Suprapubic skin (tissue), 4 donors: ENCODE results near the gene PRLHR. TPM values are rescaled to one million over a fixed set of nuclear protein-coding genes. Genes with fewer than 3 reads are reported as not detected.

Experiments
- DNase-seq, 2 donors: peaks; one replicate each; pipeline ENCODE4 v3.0.0-alpha.2; 2019; ENCODE audit warnings: low spot score in 2 of 2
- H3K27ac ChIP-seq: fragments of 200-600 bp; sonication (generic); one replicate; pipeline ENCODE4 v1.5.1; 2019
- H3K27me3 ChIP-seq: fragments of 200-600 bp; sonication (generic); one replicate; pipeline ENCODE4 v1.5.1; 2019
- H3K36me3 ChIP-seq: fragments of 200-600 bp; sonication (generic); one replicate; pipeline ENCODE4 v1.5.1; 2019
- H3K4me1 ChIP-seq: fragments of 200-600 bp; sonication (generic); one replicate; pipeline ENCODE4 v1.5.1; 2019
- H3K4me3 ChIP-seq: fragments of 200-600 bp; sonication (generic); one replicate; pipeline ENCODE4 v1.5.1; 2019; ENCODE audit warnings: mild to moderate bottlenecking
- H3K9me3 ChIP-seq: fragments of 200-600 bp; sonication (generic); one replicate; pipeline ENCODE4 v1.5.1; 2019
- EP300 ChIP-seq: sonication (generic); formaldehyde crosslinking; IDR thresholded peaks from one replicate; pipeline ENCODE4 v1.6.1; 2017; ENCODE audit warnings: antibody characterized with exemption
- POLR2A ChIP-seq, 2 donors: fragments of 450-650 bp; IDR thresholded peaks; one replicate each; pipeline ENCODE4 v1.6.1; 2017; ENCODE audit warnings: antibody characterized with exemption in 2 of 2, mild to moderate bottlenecking in 2 of 2, moderate library complexity in 2 of 2
- POLR2AphosphoS5 ChIP-seq, 3 donors: sonication (generic); formaldehyde crosslinking; IDR thresholded peaks; one replicate each; pipeline ENCODE4 v1.6.1; 2017; ENCODE audit warnings: antibody characterized with exemption in 3 of 3
- WGBS: methylation state at CpG from one replicate; pipeline ENCODE4 v1.1.5; 2018; 5-methylcytosine and 5-hydroxymethylcytosine counted together
- total RNA-seq, 4 donors: library from RNA; depleted of rRNA; stranded (reverse); fragments of >200 nt; gene quantifications; one replicate each; pipeline ENCODE4 v1.1.0, GENCODE V29; 2016
- TF ChIP-seq, protein P1 (sequence below), 2 donors: fragments of 200-600 bp in 1 of 2; fragments of 450-650 bp in 1 of 2; sonication (generic) in 1 of 2; IDR thresholded peaks; one replicate each; pipeline ENCODE4 v1.5.1; 2016 to 2019; ENCODE audit warnings: antibody characterized with exemption in 2 of 2, mild to moderate bottlenecking in 1 of 2, moderate library complexity in 1 of 2

The PRLHR gene
- total RNA-seq, 4 donors from 2014 or later = not detected

DNA sequence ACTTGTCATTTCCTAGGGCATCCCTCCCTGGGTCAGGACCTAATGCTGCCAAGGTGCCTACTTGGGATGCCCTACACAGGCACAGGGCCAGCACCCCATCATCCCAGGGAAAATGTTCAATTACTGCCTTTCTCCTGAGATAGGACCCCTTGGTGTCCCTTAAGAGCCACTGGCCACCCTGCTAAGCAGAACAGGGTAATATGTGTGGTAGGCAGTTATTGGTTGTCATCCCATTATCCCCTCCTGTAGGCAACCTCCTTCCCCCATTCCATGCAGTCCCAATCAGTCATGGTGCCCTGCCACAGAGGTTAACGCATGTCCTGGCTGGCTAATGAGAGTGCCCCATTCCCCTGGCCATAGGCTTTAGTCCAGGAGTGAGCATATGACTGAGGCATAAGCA lies 53.2 kb downstream of the PRLHR start:
- 100% methylated on average over 1 of the region's 1 CpG for WGBS
- H3K36me3 ChIP-seq = no peaks in the 10 kb centered on the region
- no peaks in the 10 kb centered on the region for H3K4me1 ChIP-seq
- TF ChIP-seq, protein P1, sequence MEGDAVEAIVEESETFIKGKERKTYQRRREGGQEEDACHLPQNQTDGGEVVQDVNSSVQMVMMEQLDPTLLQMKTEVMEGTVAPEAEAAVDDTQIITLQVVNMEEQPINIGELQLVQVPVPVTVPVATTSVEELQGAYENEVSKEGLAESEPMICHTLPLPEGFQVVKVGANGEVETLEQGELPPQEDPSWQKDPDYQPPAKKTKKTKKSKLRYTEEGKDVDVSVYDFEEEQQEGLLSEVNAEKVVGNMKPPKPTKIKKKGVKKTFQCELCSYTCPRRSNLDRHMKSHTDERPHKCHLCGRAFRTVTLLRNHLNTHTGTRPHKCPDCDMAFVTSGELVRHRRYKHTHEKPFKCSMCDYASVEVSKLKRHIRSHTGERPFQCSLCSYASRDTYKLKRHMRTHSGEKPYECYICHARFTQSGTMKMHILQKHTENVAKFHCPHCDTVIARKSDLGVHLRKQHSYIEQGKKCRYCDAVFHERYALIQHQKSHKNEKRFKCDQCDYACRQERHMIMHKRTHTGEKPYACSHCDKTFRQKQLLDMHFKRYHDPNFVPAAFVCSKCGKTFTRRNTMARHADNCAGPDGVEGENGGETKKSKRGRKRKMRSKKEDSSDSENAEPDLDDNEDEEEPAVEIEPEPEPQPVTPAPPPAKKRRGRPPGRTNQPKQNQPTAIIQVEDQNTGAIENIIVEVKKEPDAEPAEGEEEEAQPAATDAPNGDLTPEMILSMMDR (IDR thresholded peaks at IDR 0.05) = no peak
- TF ChIP-seq POLR2AphosphoS5 (IDR thresholded peaks at IDR 0.05) (no peak), POLR2A (IDR thresholded peaks at IDR 0.05) (no peak), EP300 (no peak)
- no peak overlapping the region for H3K4me3 ChIP-seq
- no peak for DNase-seq
- no peaks in the 10 kb centered on the region for H3K9me3 ChIP-seq
- H3K27ac ChIP-seq = no peak overlapping the region
- peaks cover 10% of the 10 kb centered on the region for H3K27me3 ChIP-seq

DNA sequence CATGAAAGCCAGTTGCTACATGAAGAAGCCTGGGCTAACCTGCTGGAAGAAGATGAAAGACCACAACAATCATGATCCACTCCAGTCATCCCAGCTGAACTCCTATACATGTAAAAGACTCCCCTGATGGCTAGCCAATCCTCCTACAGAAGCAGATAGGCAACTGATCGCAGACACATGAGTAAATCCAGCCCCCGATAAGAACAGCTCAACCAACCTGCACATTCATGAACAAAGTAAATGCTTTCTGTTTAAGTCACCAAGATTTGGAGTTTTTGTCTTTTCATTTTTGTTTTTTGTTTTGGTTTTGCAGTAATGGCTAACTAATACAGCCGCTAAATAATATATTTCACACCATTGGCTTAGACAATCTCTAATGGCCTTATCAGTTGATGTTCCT lies 53.7 kb downstream of the PRLHR start:
- DNase-seq = no peak
- 93% methylated on average over 3 of the region's 3 CpGs for WGBS
- H3K4me3 ChIP-seq = no peak overlapping the region
- no peaks in the 10 kb centered on the region for H3K36me3 ChIP-seq
- no peaks in the 10 kb centered on the region for H3K4me1 ChIP-seq
- peaks cover 10% of the 10 kb centered on the region for H3K27me3 ChIP-seq
- TF ChIP-seq POLR2A (IDR thresholded peaks at IDR 0.05) (no peak), POLR2AphosphoS5 (IDR thresholded peaks at IDR 0.05) (no peak), EP300 (no peak)
- TF ChIP-seq, protein P1 (IDR thresholded peaks at IDR 0.05) = no peak
- H3K27ac ChIP-seq = no peak overlapping the region
- no peaks in the 10 kb centered on the region for H3K9me3 ChIP-seq

Other genes with a start within 250 kb of the PRLHR start
- gene CACUL1, start 159.3 kb upstream of the PRLHR start, total RNA-seq = 10 to 100 TPM; 21.9 to 41.6 (median 25.2) TPM